ENCODE measurements around the gene ANKRD22.

GRCh38 chr10:88782222-88782621 is 69.4 kb downstream of the ANKRD22 start:
- TF ChIP-seq CTCF (IDR thresholded peaks at IDR 0.05) (no peak), ZFX (IDR thresholded peaks at IDR 0.05; ENCODE audit: borderline replicate concordance) (no peak)

All from 22Rv1 (cell line).